ENCODE data around the gene SNAPC1. TPM values are rescaled to one million over a fixed set of nuclear protein-coding genes. Genes with fewer than 3 reads are reported as not detected.

The SNAPC1 gene
- total and polyA plus RNA-seq, 7 donors: 0.92 to 7.8 (median 4.1) TPM

DNA sequence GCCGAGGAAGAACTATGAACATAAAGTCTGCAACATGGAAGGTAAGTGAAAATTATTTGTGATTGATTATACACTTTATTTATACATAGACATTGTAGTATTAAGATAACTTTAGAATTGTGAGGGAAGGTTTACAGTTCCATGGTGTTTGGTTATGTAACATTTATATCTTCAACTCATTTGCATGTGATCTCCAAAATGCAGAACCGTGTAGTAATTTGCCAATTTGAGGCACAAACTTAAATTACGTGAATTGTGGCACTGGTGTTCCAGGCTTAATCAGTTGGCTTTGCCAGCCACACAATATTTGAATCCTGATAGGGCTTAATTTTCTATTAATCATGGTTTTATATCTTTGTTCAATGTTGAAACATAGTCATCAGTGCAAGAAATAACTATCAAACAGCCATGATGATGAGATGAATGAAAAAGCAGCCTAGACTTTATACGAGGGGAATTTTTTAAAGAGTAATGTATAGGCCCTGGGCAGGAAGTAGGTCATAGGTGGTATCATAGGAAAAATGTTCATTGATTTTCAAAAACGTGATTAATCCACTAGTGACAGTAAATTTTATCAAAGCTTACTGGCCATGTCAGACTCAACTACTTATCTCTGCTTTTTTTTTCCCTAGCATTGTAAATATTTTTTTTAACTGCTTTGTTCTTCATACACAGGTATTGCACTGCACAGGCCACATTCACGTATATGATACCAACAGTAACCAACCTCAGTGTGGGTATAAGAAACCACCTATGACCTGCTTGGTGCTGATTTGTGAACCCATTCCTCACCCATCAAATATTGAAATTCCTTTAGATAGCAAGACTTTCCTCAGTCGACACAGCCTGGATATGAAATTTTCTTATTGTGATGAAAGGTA lies 35.2 kb upstream of the SNAPC1 start:
- Histone ChIP-seq H3K9me3 (no peaks in the 10 kb centered on the region), H3K4me1 (no peaks in the 10 kb centered on the region), H3K4me3 (no peak overlapping the region), H3K27ac (no peak overlapping the region), H3K36me3 (peaks cover 0 to 81% (median 14%) of the 10 kb centered on the region in 4 donors), H3K27me3 (no peaks in the 10 kb centered on the region)
- DNase-seq: no peak
- TF ChIP-seq POLR2AphosphoS5 (IDR thresholded peaks at IDR 0.05) (no peak), POLR2A (IDR thresholded peaks at IDR 0.05) (no peak), EP300 (IDR thresholded peaks at IDR 0.05) (no peak)
- TF ChIP-seq, protein P1, sequence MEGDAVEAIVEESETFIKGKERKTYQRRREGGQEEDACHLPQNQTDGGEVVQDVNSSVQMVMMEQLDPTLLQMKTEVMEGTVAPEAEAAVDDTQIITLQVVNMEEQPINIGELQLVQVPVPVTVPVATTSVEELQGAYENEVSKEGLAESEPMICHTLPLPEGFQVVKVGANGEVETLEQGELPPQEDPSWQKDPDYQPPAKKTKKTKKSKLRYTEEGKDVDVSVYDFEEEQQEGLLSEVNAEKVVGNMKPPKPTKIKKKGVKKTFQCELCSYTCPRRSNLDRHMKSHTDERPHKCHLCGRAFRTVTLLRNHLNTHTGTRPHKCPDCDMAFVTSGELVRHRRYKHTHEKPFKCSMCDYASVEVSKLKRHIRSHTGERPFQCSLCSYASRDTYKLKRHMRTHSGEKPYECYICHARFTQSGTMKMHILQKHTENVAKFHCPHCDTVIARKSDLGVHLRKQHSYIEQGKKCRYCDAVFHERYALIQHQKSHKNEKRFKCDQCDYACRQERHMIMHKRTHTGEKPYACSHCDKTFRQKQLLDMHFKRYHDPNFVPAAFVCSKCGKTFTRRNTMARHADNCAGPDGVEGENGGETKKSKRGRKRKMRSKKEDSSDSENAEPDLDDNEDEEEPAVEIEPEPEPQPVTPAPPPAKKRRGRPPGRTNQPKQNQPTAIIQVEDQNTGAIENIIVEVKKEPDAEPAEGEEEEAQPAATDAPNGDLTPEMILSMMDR (IDR thresholded peaks at IDR 0.05): no peak
- intact Hi-C loops (cut with DNase I): no loop called here
- 79 to 83% methylated on average over 7 of the region's 7 CpGs for WGBS, 2 donors

DNA sequence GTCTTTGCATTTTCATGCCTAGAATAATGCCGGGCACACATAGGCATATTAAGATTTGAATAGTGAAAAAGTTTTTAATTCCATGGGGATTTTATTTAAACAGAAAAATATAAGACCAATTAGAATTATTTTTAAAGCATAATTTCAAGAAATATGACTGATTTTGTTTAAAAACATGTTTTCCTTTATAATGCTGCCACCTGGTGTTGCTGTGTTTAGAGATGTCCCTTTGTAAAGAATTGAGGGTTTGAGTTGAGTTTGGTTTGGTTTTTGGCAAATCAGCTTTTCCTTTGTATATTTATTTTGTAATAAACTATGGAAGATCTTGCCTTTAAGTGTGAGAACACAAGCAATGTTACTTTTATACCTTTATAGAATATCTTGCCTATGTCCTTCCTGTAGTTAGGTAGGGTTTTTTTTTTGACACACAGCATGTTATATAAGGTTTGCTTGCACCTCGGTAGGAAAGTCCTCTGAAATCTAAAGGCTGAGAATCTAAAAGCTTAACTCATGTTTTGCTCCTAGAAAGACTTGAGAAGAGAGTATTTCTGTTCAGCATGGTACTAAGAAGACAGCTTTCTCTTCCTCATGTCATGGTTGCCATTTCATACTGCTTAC lies 31.4 kb upstream of the SNAPC1 start:
- H3K36me3 ChIP-seq: peaks cover 0 to 94% (median 27%) of the 10 kb centered on the region in 4 donors
- no peak overlapping the region for H3K4me3 ChIP-seq
- no peak for DNase-seq
- no peak overlapping the region for H3K27ac ChIP-seq
- H3K9me3 ChIP-seq: no peaks in the 10 kb centered on the region
- H3K27me3 ChIP-seq: no peaks in the 10 kb centered on the region
- TF ChIP-seq, protein P1 (IDR thresholded peaks at IDR 0.05): peak in 2 of 4 experiments; percentile 26 to 43
- no peak for TF ChIP-seq POLR2AphosphoS5 (IDR thresholded peaks at IDR 0.05)
- TF ChIP-seq POLR2A (IDR thresholded peaks at IDR 0.05): no peak
- TF ChIP-seq EP300 (IDR thresholded peaks at IDR 0.05): no peak
- WGBS, 2 donors: 68 to 76% methylated on average over 2 of the region's 2 CpGs
- intact Hi-C loops (cut with DNase I): loop anchor here (5.0 kb wide), 1 partner anchor 269 kb away; no protein-coding TSS in a partner anchor
- H3K4me1 ChIP-seq: no peaks in the 10 kb centered on the region

DNA sequence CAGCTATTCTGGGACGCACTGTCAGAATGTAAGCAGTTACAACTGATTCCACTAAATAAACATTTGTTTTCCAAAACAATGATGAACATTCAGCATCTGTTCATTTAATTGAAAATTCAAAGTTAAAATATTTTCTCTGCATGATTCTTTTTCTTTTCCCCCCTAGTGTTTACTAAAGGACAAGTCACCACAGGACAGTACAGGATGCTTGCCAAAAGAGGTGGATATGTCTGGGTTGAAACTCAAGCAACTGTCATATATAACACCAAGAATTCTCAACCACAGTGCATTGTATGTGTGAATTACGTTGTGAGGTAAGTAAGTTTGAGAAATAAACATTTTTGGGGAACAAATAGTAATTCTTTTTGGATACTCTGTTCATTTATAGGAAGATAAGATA lies 28.2 kb upstream of the SNAPC1 start:
- no peak for TF ChIP-seq POLR2AphosphoS5 (IDR thresholded peaks at IDR 0.05)
- no peak for TF ChIP-seq EP300 (IDR thresholded peaks at IDR 0.05)
- TF ChIP-seq, protein P1 (IDR thresholded peaks at IDR 0.05): no peak
- no peak for TF ChIP-seq POLR2A (IDR thresholded peaks at IDR 0.05)
- Histone ChIP-seq H3K27ac (no peak overlapping the region), H3K4me3 (no peak overlapping the region), H3K36me3 (peaks cover 0 to 95% (median 34%) of the 10 kb centered on the region in 4 donors), H3K4me1 (no peaks in the 10 kb centered on the region), H3K27me3 (no peaks in the 10 kb centered on the region), H3K9me3 (no peaks in the 10 kb centered on the region)
- WGBS, 2 donors: 88 to 95% methylated on average over 2 of the region's 2 CpGs
- DNase-seq: no peak
- intact Hi-C loops (cut with DNase I): loop anchor here (5.0 kb wide), 1 partner anchor 272 kb away; no protein-coding TSS in a partner anchor

DNA sequence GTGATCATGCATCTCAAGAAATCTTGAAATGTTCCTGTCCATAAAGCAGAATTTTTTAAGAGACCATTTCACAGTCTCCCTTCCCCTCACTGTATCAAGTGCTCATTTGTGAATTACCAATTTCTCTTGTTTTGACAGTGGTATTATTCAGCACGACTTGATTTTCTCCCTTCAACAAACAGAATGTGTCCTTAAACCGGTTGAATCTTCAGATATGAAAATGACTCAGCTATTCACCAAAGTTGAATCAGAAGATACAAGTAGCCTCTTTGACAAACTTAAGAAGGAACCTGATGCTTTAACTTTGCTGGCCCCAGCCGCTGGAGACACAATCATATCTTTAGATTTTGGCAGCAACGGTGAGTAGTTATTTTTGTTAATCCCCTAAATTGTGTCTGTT lies 25.5 kb upstream of the SNAPC1 start:
- 79 to 87% methylated on average over 4 of the region's 4 CpGs for whole genome bisulfite sequencing, 2 donors
- no peak for TF ChIP-seq POLR2AphosphoS5 (IDR thresholded peaks at IDR 0.05)
- Histone ChIP-seq H3K4me1 (no peaks in the 10 kb centered on the region), H3K27me3 (no peaks in the 10 kb centered on the region), H3K9me3 (no peaks in the 10 kb centered on the region), H3K36me3 (peaks cover 0 to 97% (median 40%) of the 10 kb centered on the region in 4 donors), H3K4me3 (no peak overlapping the region), H3K27ac (no peak overlapping the region)
- intact Hi-C loops (cut with DNase I): no loop called here
- DNase-seq: no peak

DNA sequence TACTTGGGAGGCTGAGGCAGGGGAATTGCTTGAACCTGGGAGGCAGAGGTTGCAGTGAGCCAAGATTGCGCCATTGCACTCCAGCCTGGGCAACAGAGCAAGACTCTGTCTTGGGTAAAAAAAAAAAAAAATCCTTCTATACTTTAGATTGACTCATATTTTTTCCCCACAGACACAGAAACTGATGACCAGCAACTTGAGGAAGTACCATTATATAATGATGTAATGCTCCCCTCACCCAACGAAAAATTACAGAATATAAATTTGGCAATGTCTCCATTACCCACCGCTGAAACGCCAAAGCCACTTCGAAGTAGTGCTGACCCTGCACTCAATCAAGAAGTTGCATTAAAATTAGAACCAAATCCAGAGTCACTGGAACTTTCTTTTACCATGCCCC lies 24.3 kb upstream of the SNAPC1 start:
- no peak overlapping the region for H3K4me3 ChIP-seq
- H3K36me3 ChIP-seq: peaks cover 0 to 95% (median 41%) of the 10 kb centered on the region in 4 donors
- H3K9me3 ChIP-seq: no peaks in the 10 kb centered on the region
- intact Hi-C loops (cut with DNase I): no loop called here
- no peak for DNase-seq
- TF ChIP-seq POLR2AphosphoS5 (IDR thresholded peaks at IDR 0.05) (no peak), EP300 (IDR thresholded peaks at IDR 0.05) (no peak), POLR2A (IDR thresholded peaks at IDR 0.05) (no peak)
- TF ChIP-seq, protein P1 (IDR thresholded peaks at IDR 0.05): no peak
- H3K4me1 ChIP-seq: no peaks in the 10 kb centered on the region
- 86 to 89% methylated on average over 5 of the region's 5 CpGs for WGBS, 2 donors
- no peak overlapping the region for H3K27ac ChIP-seq
- H3K27me3 ChIP-seq: no peaks in the 10 kb centered on the region
